Activated naive CD4-positive, alpha-beta T cell treated with anti-CD3 and anti-CD28 coated beads, Interleukin-2, amount 50 U/mL, for 72 hours (primary cell): ENCODE results near the gene GNG2. TPM values are rescaled to one million over a fixed set of nuclear protein-coding genes. Genes with fewer than 3 reads are reported as not detected.
A peak's percentile ranks its signal among the peaks of the same experiment; 100 is the strongest.

Experiments used
- ATAC-seq, 2 donors: fragments of 150-1000 bp; cut with Tn5 transposase; 2 replicates each; pipeline ENCODE4 v1.10.0; 2021; ENCODE audit warnings: mild to moderate bottlenecking in 2 of 2, moderate library complexity in 2 of 2
- DNase-seq, 2 donors: peaks; one replicate each; pipeline ENCODE4 v3.0.0; 2021 to 2022; ENCODE audit warnings: low spot score in 2 of 2
- H3K27ac Mint-ChIP-seq, 2 donors: one replicate each; pipeline ENCODE4 v1.8.0; 2022; ENCODE audit warnings: mild to moderate bottlenecking in 2 of 2, mixed read lengths in 2 of 2
- H3K36me3 Mint-ChIP-seq, 2 donors: one replicate each; pipeline ENCODE4 v1.8.0; 2022; ENCODE audit warnings: mixed read lengths in 2 of 2
- H3K9me3 Mint-ChIP-seq, 2 donors: one replicate each; pipeline ENCODE4 v1.8.0; 2022; ENCODE audit warnings: mixed read lengths in 2 of 2
- total RNA-seq, 2 donors: library from RNA; stranded (reverse); gene quantifications; one replicate each; pipeline ENCODE4 v1.2.3, GENCODE V29; 2022

Gene GNG2
- total RNA-seq, 2 donors from 2014 or later, result 79.8 to 121 TPM

GRCh38 chr14:51981218-51981854 is 120.9 kb downstream of the GNG2 start:
- peak; percentile 73 to 75 for ATAC-seq
- no peak overlapping the region for H3K27ac Mint-ChIP-seq
- DNase-seq, result no peak
- H3K9me3 Mint-ChIP-seq, result no peaks in the 10 kb centered on the region
- H3K36me3 Mint-ChIP-seq, result no peaks in the 10 kb centered on the region

- H3K36me3 Mint-ChIP-seq, result peaks cover 6 to 17% of the 10 kb centered on the region in 2 donors
- DNase-seq (no peak), ATAC-seq (no peak)
- H3K9me3 Mint-ChIP-seq, result no peaks in the 10 kb centered on the region
- peak overlapping the region; percentile 8 to 89 for H3K27ac Mint-ChIP-seq
These were observed 127.8 kb downstream of the GNG2 start for GRCh38 chr14:51988221-51988620.

- H3K9me3 Mint-ChIP-seq, result no peaks in the 10 kb centered on the region
- H3K27ac Mint-ChIP-seq, result peak within 1 kb of the TSS; percentile 89 to 94
- peak; percentile 90 to 93 for DNase-seq
- peaks cover 12 to 23% of the 10 kb centered on the region in 2 donors for H3K36me3 Mint-ChIP-seq
- ATAC-seq, result peak; percentile 96 to 98
These were observed 129.2 kb downstream of the GNG2 start, which contains the start of gene RTRAF for GRCh38 chr14:51989293-51990234. TSS of gene RTRAF (plus strand) at chr14:51989546. CDS start at chr14:51989640, 94 bp downstream.

- Mint-ChIP-seq H3K36me3 (peaks cover 20 to 29% of the 10 kb centered on the region in 2 donors), H3K9me3 (no peaks in the 10 kb centered on the region), H3K27ac (peak overlapping the region; percentile 89 to 94)
- DNase-seq (no peak), ATAC-seq (no peak)
These were observed 130.1 kb downstream of the GNG2 start for GRCh38 chr14:51990488-51990887.

- no peaks in the 10 kb centered on the region for H3K9me3 Mint-ChIP-seq
- DNase-seq (no peak), ATAC-seq (no peak)
- H3K36me3 Mint-ChIP-seq, result peaks cover 20 to 29% of the 10 kb centered on the region in 2 donors
- H3K27ac Mint-ChIP-seq, result peak overlapping the region in 1 of 2 donors; percentile 75
These were observed 133.0 kb downstream of the GNG2 start for GRCh38 chr14:51993285-51993920.

- Mint-ChIP-seq H3K36me3 (peaks cover 15 to 28% of the 10 kb centered on the region in 2 donors), H3K27ac (no peak overlapping the region), H3K9me3 (no peaks in the 10 kb centered on the region)
- DNase-seq (peak in 1 of 2 donors; percentile 19), ATAC-seq (no peak)
These were observed 135.8 kb downstream of the GNG2 start for GRCh38 chr14:51996148-51996746.

GRCh38 chr14:51998348-51998747 is 137.9 kb downstream of the GNG2 start:
- H3K36me3 Mint-ChIP-seq, result peaks cover 14 to 18% of the 10 kb centered on the region in 2 donors
- H3K9me3 Mint-ChIP-seq, result no peaks in the 10 kb centered on the region
- ATAC-seq (no peak), DNase-seq (no peak)
- H3K27ac Mint-ChIP-seq, result no peak overlapping the region

GRCh38 chr14:51999084-51999483 is 138.7 kb downstream of the GNG2 start:
- ATAC-seq (no peak), DNase-seq (no peak)
- no peaks in the 10 kb centered on the region for H3K9me3 Mint-ChIP-seq
- no peak overlapping the region for H3K27ac Mint-ChIP-seq
- peaks cover 9 to 13% of the 10 kb centered on the region in 2 donors for H3K36me3 Mint-ChIP-seq

- peak in 1 of 2 donors; percentile 59 for ATAC-seq
- H3K36me3 Mint-ChIP-seq, result peaks cover 7 to 16% of the 10 kb centered on the region in 2 donors
- DNase-seq, result no peak
- peak overlapping the region in 1 of 2 donors; percentile 7 for H3K27ac Mint-ChIP-seq
- H3K9me3 Mint-ChIP-seq, result no peaks in the 10 kb centered on the region
These were observed 139.7 kb downstream of the GNG2 start for GRCh38 chr14:52000019-52000582.

GRCh38 chr14:52000696-52001095 is 140.3 kb downstream of the GNG2 start:
- ATAC-seq (no peak), DNase-seq (no peak)
- H3K27ac Mint-ChIP-seq, result no peak overlapping the region
- no peaks in the 10 kb centered on the region for H3K9me3 Mint-ChIP-seq
- peaks cover 4 to 12% of the 10 kb centered on the region in 2 donors for H3K36me3 Mint-ChIP-seq

- peaks cover 4 to 17% of the 10 kb centered on the region in 2 donors for H3K36me3 Mint-ChIP-seq
These were observed 142.1 kb downstream of the GNG2 start for GRCh38 chr14:52002542-52002941.

GRCh38 chr14:52003324-52003723 is 142.9 kb downstream of the GNG2 start:
- no peak overlapping the region for H3K27ac Mint-ChIP-seq
- no peak for DNase-seq
- no peak for ATAC-seq
- peaks cover 9 to 25% of the 10 kb centered on the region in 2 donors for H3K36me3 Mint-ChIP-seq
- no peaks in the 10 kb centered on the region for H3K9me3 Mint-ChIP-seq

More at GRCh38 chr14:52002542-52002941, 142.1 kb downstream of the GNG2 start:
- no peak for DNase-seq
- ATAC-seq, result no peak
- Mint-ChIP-seq H3K27ac (no peak overlapping the region), H3K9me3 (no peaks in the 10 kb centered on the region)

GRCh38 chr14:52005625-52006024 is 145.2 kb downstream of the GNG2 start:
- DNase-seq, result no peak
- no peak for ATAC-seq
- Mint-ChIP-seq H3K9me3 (no peaks in the 10 kb centered on the region), H3K36me3 (peaks cover 12 to 31% of the 10 kb centered on the region in 2 donors), H3K27ac (peak overlapping the region in 1 of 2 donors; percentile 6)

- no peak for DNase-seq
- peaks cover 18 to 35% of the 10 kb centered on the region in 2 donors for H3K36me3 Mint-ChIP-seq
- H3K27ac Mint-ChIP-seq, result no peak overlapping the region
- H3K9me3 Mint-ChIP-seq, result no peaks in the 10 kb centered on the region
- ATAC-seq, result no peak
These were observed 145.9 kb downstream of the GNG2 start for GRCh38 chr14:52006361-52006760.

GRCh38 chr14:52007211-52007610 is 146.8 kb downstream of the GNG2 start:
- no peak for DNase-seq
- peaks cover 22 to 35% of the 10 kb centered on the region in 2 donors for H3K36me3 Mint-ChIP-seq
- no peak for ATAC-seq
- H3K9me3 Mint-ChIP-seq, result no peaks in the 10 kb centered on the region
- no peak overlapping the region for H3K27ac Mint-ChIP-seq

- H3K36me3 Mint-ChIP-seq, result peaks cover 22 to 35% of the 10 kb centered on the region in 2 donors
- H3K9me3 Mint-ChIP-seq, result no peaks in the 10 kb centered on the region
- DNase-seq (no peak), ATAC-seq (no peak)
- peak overlapping the region in 1 of 2 donors; percentile 17 for H3K27ac Mint-ChIP-seq
These were observed 147.2 kb downstream of the GNG2 start for GRCh38 chr14:52007637-52008036.
